Liver (tissue), 9 donors: ENCODE measurements around the gene GRIK1. TPM values are rescaled to one million over a fixed set of nuclear protein-coding genes. Genes with fewer than 3 reads are reported as not detected.

Experiments
- DNase-seq: peaks from one replicate; pipeline ENCODE4 v3.0.0-alpha.2; 2017; ENCODE audit warnings: low spot score
- H3K27ac ChIP-seq, 2 donors: one replicate each; pipeline ENCODE4 v1.7.0; 2013; ENCODE audit warnings: inconsistent platforms in 2 of 2, low read length in 2 of 2, control low read depth in 1 of 2, low read depth in 1 of 2, mild to moderate bottlenecking in 1 of 2
- H3K27me3 ChIP-seq, 4 donors: one replicate each; pipeline versions ENCODE4 v1.6.1 to v1.7.0; 2013; ENCODE audit warnings: low read length in 3 of 4, inconsistent platforms in 1 of 4, mild to moderate bottlenecking in 1 of 4, moderate library complexity in 1 of 4; ENCODE audit not compliant: control insufficient read depth in 4 of 4, insufficient read depth in 4 of 4
- H3K36me3 ChIP-seq, 4 donors: one replicate each; pipeline versions ENCODE4 v1.6.1 to v1.7.0; 2013; ENCODE audit warnings: low read length in 3 of 4, mild to moderate bottlenecking in 3 of 4, low read depth in 1 of 4, moderate library complexity in 1 of 4; ENCODE audit not compliant: control insufficient read depth in 4 of 4, insufficient read depth in 3 of 4
- H3K4me1 ChIP-seq, 4 donors: one replicate each; pipeline versions ENCODE4 v1.6.1 to v1.7.0; 2013; ENCODE audit warnings: low read length in 3 of 4, mild to moderate bottlenecking in 3 of 4, moderate library complexity in 1 of 4; ENCODE audit not compliant: control insufficient read depth in 4 of 4, insufficient read depth in 4 of 4
- H3K4me3 ChIP-seq, 3 donors: one replicate each; pipeline versions ENCODE4 v1.6.1 to v1.7.0; 2013; ENCODE audit warnings: low read length in 3 of 3, control low read depth in 1 of 3, low read depth in 1 of 3, mild to moderate bottlenecking in 1 of 3
- H3K9ac ChIP-seq, 2 donors: one replicate each; pipeline ENCODE4 v1.7.0; 2013; ENCODE audit warnings: low read length in 2 of 2, mild to moderate bottlenecking in 2 of 2, moderate library complexity in 2 of 2, control low read depth in 1 of 2, low read depth in 1 of 2
- H3K9me3 ChIP-seq, 4 donors: one replicate each; pipeline versions ENCODE4 v1.6.1 to v1.7.0; 2013; ENCODE audit warnings: low read length in 3 of 4; ENCODE audit not compliant: control insufficient read depth in 4 of 4
- CTCF ChIP-seq: fragments of 150-350 bp; IDR thresholded peaks from 2 replicates; pipeline ENCODE4 v1.5.1; 2017; ENCODE audit warnings: improper control_type of control experiment, low read depth, low read length; ENCODE audit not compliant: missing input control
- EGR1 ChIP-seq, 2 donors: IDR thresholded peaks; 2 replicates each; pipeline ENCODE4 v1.6.1; 2016 to 2018; ENCODE audit warnings: antibody characterized with exemption in 2 of 2, low read depth in 2 of 2
- FOXA1 ChIP-seq: IDR thresholded peaks from 2 replicates; pipeline ENCODE4 v1.6.1; 2016; ENCODE audit warnings: antibody characterized with exemption
- FOXA2 ChIP-seq: IDR thresholded peaks from 2 replicates; pipeline ENCODE4 v1.6.1; 2016; ENCODE audit warnings: antibody characterized with exemption
- GABPA ChIP-seq, 2 donors: IDR thresholded peaks in 1 of 2; conservative IDR thresholded peaks in 1 of 2; 2 replicates each; pipeline ENCODE4 v1.6.1; 2016; ENCODE audit warnings: antibody characterized with exemption in 2 of 2, mild to moderate bottlenecking in 1 of 2, moderate library complexity in 1 of 2
- HNF4A ChIP-seq, 2 donors: conservative IDR thresholded peaks; 2 replicates each; pipeline ENCODE4 v1.6.1; 2016; ENCODE audit warnings: antibody characterized with exemption in 2 of 2, mild to moderate bottlenecking in 2 of 2
- HNF4G ChIP-seq: IDR thresholded peaks from 2 replicates; pipeline ENCODE4 v1.6.1; 2016; ENCODE audit warnings: antibody characterized with exemption
- JUND ChIP-seq, 2 donors: IDR thresholded peaks; 2 replicates each; pipeline ENCODE4 v1.6.1; 2016; ENCODE audit warnings: antibody characterized with exemption in 2 of 2
- NR2F2 ChIP-seq: IDR thresholded peaks from 2 replicates; pipeline ENCODE4 v1.6.1; 2016; ENCODE audit warnings: antibody characterized with exemption
- RAD21 ChIP-seq, 2 donors: IDR thresholded peaks; 2 replicates each; pipeline ENCODE4 v1.6.1; 2016; ENCODE audit warnings: antibody characterized with exemption in 2 of 2, mild to moderate bottlenecking in 2 of 2
- RXRA ChIP-seq, 2 donors: IDR thresholded peaks; 2 replicates each; pipeline ENCODE4 v1.6.1; 2017 to 2018; ENCODE audit warnings: antibody characterized with exemption in 2 of 2, mild to moderate bottlenecking in 1 of 2
- SP1 ChIP-seq: IDR thresholded peaks from 2 replicates; pipeline ENCODE4 v1.6.1; 2018; ENCODE audit warnings: antibody characterized with exemption, mild to moderate bottlenecking
- TAF1 ChIP-seq: conservative IDR thresholded peaks from 2 replicates; pipeline ENCODE4 v1.6.1; 2016; ENCODE audit warnings: antibody characterized with exemption, mild to moderate bottlenecking
- YY1 ChIP-seq: IDR thresholded peaks from 2 replicates; pipeline ENCODE4 v1.6.1; 2016; ENCODE audit warnings: antibody characterized with exemption, mild to moderate bottlenecking
- WGBS: extraction: QIAGEN DNeasy Blood & Tissue Kit; methylation state at CpG from one replicate; pipeline ENCODE4 v1.1.7; 2013; 5-methylcytosine and 5-hydroxymethylcytosine counted together
- polyA plus RNA-seq, 2 donors: library from polyadenylated mRNA; stranded (reverse) in 1 of 2; unstranded in 1 of 2; fragments of 200-250 nt in 1 of 2; fragments of >200 nt in 1 of 2; fragmentation: Nextera tagmentation in 1 of 2; extraction: Ambion mirVana in 1 of 2; gene quantifications; one replicate each; pipeline versions ENCODE4 v1.2.1 to v1.2.3, GENCODE V29; 2013 to 2015
- total RNA-seq, 2 donors: library from RNA; depleted of rRNA; stranded (reverse); fragments of >200 nt; gene quantifications; one replicate each; pipeline ENCODE4 v1.2.3, GENCODE V29; 2014
- TF ChIP-seq, protein P1 (sequence below): IDR thresholded peaks from 2 replicates; pipeline ENCODE4 v1.6.1; 2016; ENCODE audit warnings: antibody characterized with exemption
- TF ChIP-seq, protein P2 (sequence below): IDR thresholded peaks from 2 replicates; pipeline ENCODE4 v1.6.1; 2016; ENCODE audit warnings: antibody characterized with exemption
- TF ChIP-seq, protein P3 (sequence below): IDR thresholded peaks from 2 replicates; pipeline ENCODE4 v1.6.1; 2016; ENCODE audit warnings: antibody characterized with exemption, mild to moderate bottlenecking
- TF ChIP-seq, protein P4 (sequence below): IDR thresholded peaks from 2 replicates; pipeline ENCODE4 v1.6.1; 2016; ENCODE audit warnings: antibody characterized with exemption
- donor health status: healthy.
- donor health status: healthy.
- donor health status: healthy.
- donor health status: healthy.
- donor health status: healthy.

GRIK1 gene
- total and polyA plus RNA-seq, 4 donors, result 0.02 to 0.14 (median 0.05) TPM; not detected in 1

DNA sequence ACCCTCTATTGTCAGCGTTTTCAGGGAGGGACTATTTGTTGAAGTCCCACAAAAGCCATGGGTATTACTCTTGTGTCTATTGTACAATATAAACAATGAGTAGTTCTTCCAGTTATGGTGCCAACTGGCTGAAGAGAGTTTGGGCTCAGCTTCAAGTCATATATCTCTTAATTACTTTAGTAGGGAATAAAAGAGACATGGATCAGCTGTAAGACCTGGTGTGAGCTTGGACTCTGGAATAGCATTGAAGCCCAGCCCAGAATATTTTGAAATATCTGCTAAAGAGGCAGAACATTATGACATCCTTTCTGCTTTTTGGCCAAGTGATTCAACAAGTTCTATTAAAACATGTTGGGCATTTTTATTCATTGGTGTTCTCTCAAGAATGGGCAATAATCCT is 416.1 kb downstream of the GRIK1 start:
- TF ChIP-seq FOXA2 (no peak), FOXA1 (no peak), NR2F2 (no peak), RXRA (IDR thresholded peaks at IDR 0.05) (peak in 1 of 2 donors; percentile 30), HNF4G (no peak), RAD21 (IDR thresholded peaks at IDR 0.05) (no peak), YY1 (no peak), JUND (IDR thresholded peaks at IDR 0.05) (peak in 1 of 2 donors; percentile 13), EGR1 (IDR thresholded peaks at IDR 0.05; ENCODE audit: low read depth in 2 of 2) (no peak), CTCF (no peak), SP1 (peak; percentile 19), TAF1 (no peak), HNF4A (conservative IDR thresholded peaks at IDR 0.05) (peak; percentile 66 to 69), GABPA (IDR thresholded peaks at IDR 0.05 in 1 of 2, conservative IDR thresholded peaks at IDR 0.05 in 1 of 2) (no peak)
- TF ChIP-seq, protein P1, sequence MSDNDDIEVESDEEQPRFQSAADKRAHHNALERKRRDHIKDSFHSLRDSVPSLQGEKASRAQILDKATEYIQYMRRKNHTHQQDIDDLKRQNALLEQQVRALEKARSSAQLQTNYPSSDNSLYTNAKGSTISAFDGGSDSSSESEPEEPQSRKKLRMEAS, result no peak
- TF ChIP-seq, protein P2, sequence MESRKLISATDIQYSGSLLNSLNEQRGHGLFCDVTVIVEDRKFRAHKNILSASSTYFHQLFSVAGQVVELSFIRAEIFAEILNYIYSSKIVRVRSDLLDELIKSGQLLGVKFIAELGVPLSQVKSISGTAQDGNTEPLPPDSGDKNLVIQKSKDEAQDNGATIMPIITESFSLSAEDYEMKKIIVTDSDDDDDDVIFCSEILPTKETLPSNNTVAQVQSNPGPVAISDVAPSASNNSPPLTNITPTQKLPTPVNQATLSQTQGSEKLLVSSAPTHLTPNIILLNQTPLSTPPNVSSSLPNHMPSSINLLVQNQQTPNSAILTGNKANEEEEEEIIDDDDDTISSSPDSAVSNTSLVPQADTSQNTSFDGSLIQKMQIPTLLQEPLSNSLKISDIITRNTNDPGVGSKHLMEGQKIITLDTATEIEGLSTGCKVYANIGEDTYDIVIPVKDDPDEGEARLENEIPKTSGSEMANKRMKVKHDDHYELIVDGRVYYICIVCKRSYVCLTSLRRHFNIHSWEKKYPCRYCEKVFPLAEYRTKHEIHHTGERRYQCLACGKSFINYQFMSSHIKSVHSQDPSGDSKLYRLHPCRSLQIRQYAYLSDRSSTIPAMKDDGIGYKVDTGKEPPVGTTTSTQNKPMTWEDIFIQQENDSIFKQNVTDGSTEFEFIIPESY, result no peak
- TF ChIP-seq, protein P3, sequence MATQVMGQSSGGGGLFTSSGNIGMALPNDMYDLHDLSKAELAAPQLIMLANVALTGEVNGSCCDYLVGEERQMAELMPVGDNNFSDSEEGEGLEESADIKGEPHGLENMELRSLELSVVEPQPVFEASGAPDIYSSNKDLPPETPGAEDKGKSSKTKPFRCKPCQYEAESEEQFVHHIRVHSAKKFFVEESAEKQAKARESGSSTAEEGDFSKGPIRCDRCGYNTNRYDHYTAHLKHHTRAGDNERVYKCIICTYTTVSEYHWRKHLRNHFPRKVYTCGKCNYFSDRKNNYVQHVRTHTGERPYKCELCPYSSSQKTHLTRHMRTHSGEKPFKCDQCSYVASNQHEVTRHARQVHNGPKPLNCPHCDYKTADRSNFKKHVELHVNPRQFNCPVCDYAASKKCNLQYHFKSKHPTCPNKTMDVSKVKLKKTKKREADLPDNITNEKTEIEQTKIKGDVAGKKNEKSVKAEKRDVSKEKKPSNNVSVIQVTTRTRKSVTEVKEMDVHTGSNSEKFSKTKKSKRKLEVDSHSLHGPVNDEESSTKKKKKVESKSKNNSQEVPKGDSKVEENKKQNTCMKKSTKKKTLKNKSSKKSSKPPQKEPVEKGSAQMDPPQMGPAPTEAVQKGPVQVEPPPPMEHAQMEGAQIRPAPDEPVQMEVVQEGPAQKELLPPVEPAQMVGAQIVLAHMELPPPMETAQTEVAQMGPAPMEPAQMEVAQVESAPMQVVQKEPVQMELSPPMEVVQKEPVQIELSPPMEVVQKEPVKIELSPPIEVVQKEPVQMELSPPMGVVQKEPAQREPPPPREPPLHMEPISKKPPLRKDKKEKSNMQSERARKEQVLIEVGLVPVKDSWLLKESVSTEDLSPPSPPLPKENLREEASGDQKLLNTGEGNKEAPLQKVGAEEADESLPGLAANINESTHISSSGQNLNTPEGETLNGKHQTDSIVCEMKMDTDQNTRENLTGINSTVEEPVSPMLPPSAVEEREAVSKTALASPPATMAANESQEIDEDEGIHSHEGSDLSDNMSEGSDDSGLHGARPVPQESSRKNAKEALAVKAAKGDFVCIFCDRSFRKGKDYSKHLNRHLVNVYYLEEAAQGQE, result no peak
- TF ChIP-seq, protein P4, sequence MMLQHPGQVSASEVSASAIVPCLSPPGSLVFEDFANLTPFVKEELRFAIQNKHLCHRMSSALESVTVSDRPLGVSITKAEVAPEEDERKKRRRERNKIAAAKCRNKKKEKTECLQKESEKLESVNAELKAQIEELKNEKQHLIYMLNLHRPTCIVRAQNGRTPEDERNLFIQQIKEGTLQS, result no peak
- H3K27me3 ChIP-seq, result no peaks in the 10 kb centered on the region
- H3K9ac ChIP-seq, result no peak overlapping the region
- H3K27ac ChIP-seq, result no peak overlapping the region
- 70% methylated on average over 1 of the region's 1 CpG for WGBS
- no peak for DNase-seq
- H3K4me1 ChIP-seq, result peaks cover 0 to 4% (median 0%) of the 10 kb centered on the region in 4 donors
- H3K4me3 ChIP-seq, result no peak overlapping the region
- H3K36me3 ChIP-seq, result no peaks in the 10 kb centered on the region
- peaks cover 2 to 13% (median 5%) of the 10 kb centered on the region in 4 donors for H3K9me3 ChIP-seq
